ENCODE data around the gene HOOK2. TPM values are rescaled to one million over a fixed set of nuclear protein-coding genes. Genes with fewer than 3 reads are reported as not detected.

The HOOK2 gene
- total RNA-seq, 1 experiment from 2014 or later: 70.0 TPM

- POLR2A ChIA-PET: no interaction called here
Measured at GRCh38 chr19:12731337-12731736, 44.0 kb downstream of the HOOK2 start.

More at GRCh38 chr19:12731337-12731736, 44.0 kb downstream of the HOOK2 start:
- no peak for ATAC-seq
- no peaks in the 10 kb centered on the region for H3K9me3 Mint-ChIP-seq
- peaks cover 19% of the 10 kb centered on the region for H3K36me3 Mint-ChIP-seq
- no peak for TF ChIP-seq HMGXB4 (CRISPR knock-in tag; IDR thresholded peaks at IDR 0.05)
- TF ChIP-seq IRF2 (CRISPR knock-in tag; IDR thresholded peaks at IDR 0.05; ENCODE audit: borderline replicate concordance, low read depth): no peak
- TF ChIP-seq NFYB (CRISPR knock-in tag; conservative IDR thresholded peaks at IDR 0.05; ENCODE audit: low read depth): no peak
- no peak for TF ChIP-seq ZNF219 (CRISPR knock-in tag; IDR thresholded peaks at IDR 0.05; ENCODE audit: borderline replicate concordance)
- TF ChIP-seq ZNF281 (CRISPR knock-in tag; IDR thresholded peaks at IDR 0.05): no peak
- TF ChIP-seq ESRRA (CRISPR knock-in tag; IDR thresholded peaks at IDR 0.05; ENCODE audit: borderline replicate concordance): no peak
- TF ChIP-seq ELF4 (CRISPR knock-in tag; IDR thresholded peaks at IDR 0.05; ENCODE audit: low read depth): no peak
- no peak for TF ChIP-seq NR2C2 (CRISPR knock-in tag; IDR thresholded peaks at IDR 0.05)
- no peak for TF ChIP-seq ZBTB43 (CRISPR knock-in tag; IDR thresholded peaks at IDR 0.05)
- no peak for TF ChIP-seq E2F5 (CRISPR knock-in tag; IDR thresholded peaks at IDR 0.05)
- TF ChIP-seq PRDM15 (CRISPR knock-in tag; IDR thresholded peaks at IDR 0.05): no peak
- H3K4me1 Mint-ChIP-seq: peaks cover 23% of the 10 kb centered on the region
- no peaks in the 10 kb centered on the region for H3K27me3 Mint-ChIP-seq (ENCODE audit: low read depth)
- CTCF ChIA-PET: interaction anchor here (1.1 kb wide), 1 partner anchor 26 kb away, joined by 3 read pairs; no protein-coding TSS in a partner anchor
- no peak for DNase-seq (ENCODE audit: low spot score)
- no peak overlapping the region for H3K4me3 Mint-ChIP-seq
- H3K27ac Mint-ChIP-seq: no peak overlapping the region; the same call in 1 of the 2 replicates
